Measurements from ENCODE around the gene AGBL1. TPM values are rescaled to one million over a fixed set of nuclear protein-coding genes. Genes with fewer than 3 reads are reported as not detected.

AGBL1 gene
- total RNA-seq, 1 donor from 2014 or later = not detected

GRCh38 chr15:86973284-86973844, 893.7 kb downstream of the AGBL1 start:
- Histone ChIP-seq H3K36me3 (no peaks in the 10 kb centered on the region), H3K4me3 (no peak overlapping the region), H3K9me3 (replicated peaks) (no peaks in the 10 kb centered on the region), H3K27me3 (ENCODE audit: low read depth) (no peaks in the 10 kb centered on the region), H3K27ac (replicated peaks) (no peak overlapping the region), H3K4me1 (no peaks in the 10 kb centered on the region)
- no peak for TF ChIP-seq CTCF (IDR thresholded peaks at IDR 0.05; ENCODE audit: borderline replicate concordance)
- DNase-seq = no peak
- intact Hi-C loops (cut with micrococcal nuclease) = no loop called here

GRCh38 chr15:86988033-86988432, 908.4 kb downstream of the AGBL1 start:
- H3K4me1 ChIP-seq = no peaks in the 10 kb centered on the region
- intact Hi-C loops (cut with micrococcal nuclease) = no loop called here
- no peaks in the 10 kb centered on the region for H3K9me3 ChIP-seq (replicated peaks)
- no peak overlapping the region for H3K4me3 ChIP-seq
- no peak for DNase-seq
- no peaks in the 10 kb centered on the region for H3K27me3 ChIP-seq (ENCODE audit: low read depth)
- TF ChIP-seq CTCF (IDR thresholded peaks at IDR 0.05; ENCODE audit: borderline replicate concordance) = no peak
- no peaks in the 10 kb centered on the region for H3K36me3 ChIP-seq
- no peak overlapping the region for H3K27ac ChIP-seq (replicated peaks)

GRCh38 chr15:87021751-87022150, 942.1 kb downstream of the AGBL1 start:
- no peaks in the 10 kb centered on the region for H3K4me1 ChIP-seq
- no peaks in the 10 kb centered on the region for H3K27me3 ChIP-seq (ENCODE audit: low read depth)
- H3K9me3 ChIP-seq (replicated peaks) = peaks cover 43% of the 10 kb centered on the region
- intact Hi-C loops (cut with micrococcal nuclease) = no loop called here
- no peak for TF ChIP-seq CTCF (IDR thresholded peaks at IDR 0.05; ENCODE audit: borderline replicate concordance)
- no peak overlapping the region for H3K4me3 ChIP-seq
- H3K36me3 ChIP-seq = no peaks in the 10 kb centered on the region
- no peak overlapping the region for H3K27ac ChIP-seq (replicated peaks)
- no peak for DNase-seq

- H3K4me3 ChIP-seq = no peak overlapping the region
- H3K36me3 ChIP-seq = no peaks in the 10 kb centered on the region
- peaks cover 7% of the 10 kb centered on the region for H3K4me1 ChIP-seq
- H3K9me3 ChIP-seq (replicated peaks) = peaks cover 11% of the 10 kb centered on the region
- no peak for TF ChIP-seq CTCF (IDR thresholded peaks at IDR 0.05; ENCODE audit: borderline replicate concordance)
- intact Hi-C loops (cut with micrococcal nuclease) = no loop called here
- no peak for DNase-seq
- H3K27me3 ChIP-seq (ENCODE audit: low read depth) = no peaks in the 10 kb centered on the region
- no peak overlapping the region for H3K27ac ChIP-seq (replicated peaks)
Measured at GRCh38 chr15:87031540-87032230, 952.0 kb downstream of the AGBL1 start.

DNA sequence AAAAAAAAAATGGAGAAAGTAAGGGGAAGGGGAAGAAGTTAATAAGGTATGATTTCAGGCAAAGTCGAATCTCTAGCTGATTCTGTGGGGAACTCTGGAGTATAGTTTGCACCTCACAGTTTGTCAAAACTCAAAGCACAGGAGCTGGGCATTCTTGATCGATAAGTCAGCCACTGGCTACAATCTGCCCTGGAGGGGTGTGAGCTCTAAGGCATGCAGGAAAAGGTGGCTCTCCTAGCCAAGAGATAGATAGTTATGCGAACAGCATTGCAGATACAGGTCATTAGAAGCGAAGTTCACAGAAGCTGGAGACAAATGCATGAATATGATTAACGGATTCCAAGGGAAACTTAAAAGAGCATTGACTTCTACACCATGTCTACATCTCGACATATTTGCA, 952.6 kb downstream of the AGBL1 start:
- Histone ChIP-seq H3K4me3 (no peak overlapping the region), H3K27me3 (ENCODE audit: low read depth) (no peaks in the 10 kb centered on the region), H3K9me3 (replicated peaks) (peaks cover 6% of the 10 kb centered on the region), H3K27ac (replicated peaks) (no peak overlapping the region), H3K4me1 (peaks cover 7% of the 10 kb centered on the region), H3K36me3 (no peaks in the 10 kb centered on the region)
- no peak for DNase-seq
- intact Hi-C loops (cut with micrococcal nuclease) = no loop called here
- no peak for TF ChIP-seq CTCF (IDR thresholded peaks at IDR 0.05; ENCODE audit: borderline replicate concordance)

Measured in left ventricle myocardium inferior (tissue), 1 donor.